Measurements from ENCODE around the gene LITAF.

LITAF gene

GRCh38 chr16:11612665-11613025, 25.9 kb upstream of the LITAF start (continued):
- TF ChIP-seq HOXD13 (CRISPR knock-in tag; IDR thresholded peaks at IDR 0.05; ENCODE audit: borderline replicate concordance) (no peak), BCL11B (tag by site-specific recombination; IDR thresholded peaks at IDR 0.05; ENCODE audit: low read depth) (no peak), ZNF660 (tag by site-specific recombination; IDR thresholded peaks at IDR 0.05) (no peak), ZNF112 (tag by site-specific recombination; IDR thresholded peaks at IDR 0.05) (no peak)

- ChIA-PET POLR2A (interaction anchor here (0.8 kb wide), 1 partner anchor 414 kb away, joined by 3 read pairs; no protein-coding TSS in a partner anchor), CTCF (interaction anchor here (0.7 kb wide), 2 partner anchors 17 to 29 kb away, joined by 3 to 4 read pairs; no protein-coding TSS in a partner anchor)
- Histone ChIP-seq H3K9me3 (ENCODE audit: control insufficient read depth, insufficient read depth, low read depth, low read length) (no peaks in the 10 kb centered on the region), H3K4me1 (ENCODE audit: control insufficient read depth, insufficient read depth, low read length) (no peaks in the 10 kb centered on the region), H3K4me3 (ENCODE audit: low read depth, low read length) (no peak overlapping the region), H3K36me3 (ENCODE audit: control insufficient read depth in 2 of 2, insufficient read depth in 1 of 2, low read length in 2 of 2) (no peaks in the 10 kb centered on the region), H3K27ac (ENCODE audit: extremely low read depth, low read depth, low read length) (no peak overlapping the region)
- peak; percentile 82 for TF ChIP-seq ZIC2 (tag by site-specific recombination; IDR thresholded peaks at IDR 0.05)
- TF ChIP-seq KLF16 (tag by site-specific recombination; IDR thresholded peaks at IDR 0.05) = no peak
Measured at GRCh38 chr16:11611871-11612664, 25.3 kb upstream of the LITAF start.

GRCh38 chr16:11610580-11610979, 23.9 kb upstream of the LITAF start:
- H3K27ac ChIP-seq (ENCODE audit: extremely low read depth, low read depth, low read length) = no peak overlapping the region
- no peaks in the 10 kb centered on the region for H3K9me3 ChIP-seq (ENCODE audit: control insufficient read depth, insufficient read depth, low read depth, low read length)
- H3K36me3 ChIP-seq (ENCODE audit: control insufficient read depth in 2 of 2, insufficient read depth in 1 of 2, low read length in 2 of 2) = no peaks in the 10 kb centered on the region
- CTCF ChIA-PET = interaction anchor here (1.2 to 1.3 kb wide), 2 partner anchors 9 to 203 kb away, joined by 3 to 5 read pairs; no protein-coding TSS in a partner anchor
- TF ChIP-seq ZNF837 (tag by site-specific recombination; IDR thresholded peaks at IDR 0.05) (no peak), ZNF530 (tag by site-specific recombination; IDR thresholded peaks at IDR 0.05; ENCODE audit: low read depth) (no peak), ZNF558 (tag by site-specific recombination; IDR thresholded peaks at IDR 0.05) (no peak), ZNF23 (tag by site-specific recombination; IDR thresholded peaks at IDR 0.05; ENCODE audit: borderline replicate concordance) (no peak), ZNF354C (tag by site-specific recombination; IDR thresholded peaks at IDR 0.05; ENCODE audit: borderline replicate concordance, low read depth) (no peak)
- POLR2A ChIA-PET = no interaction called here
- no peaks in the 10 kb centered on the region for H3K4me1 ChIP-seq (ENCODE audit: control insufficient read depth, insufficient read depth, low read length)
- H3K4me3 ChIP-seq (ENCODE audit: low read depth, low read length) = no peak overlapping the region

- ChIA-PET POLR2A (no interaction called here), CTCF (interaction anchor here (1.2 to 1.3 kb wide), 2 partner anchors 9 to 203 kb away, joined by 3 to 5 read pairs; no protein-coding TSS in a partner anchor)
- no peaks in the 10 kb centered on the region for H3K36me3 ChIP-seq (ENCODE audit: control insufficient read depth in 2 of 2, insufficient read depth in 1 of 2, low read length in 2 of 2)
- H3K9me3 ChIP-seq (ENCODE audit: control insufficient read depth, insufficient read depth, low read depth, low read length) = no peaks in the 10 kb centered on the region
- H3K4me1 ChIP-seq (ENCODE audit: control insufficient read depth, insufficient read depth, low read length) = no peaks in the 10 kb centered on the region
- no peak overlapping the region for H3K4me3 ChIP-seq (ENCODE audit: low read depth, low read length)
- no peak for TF ChIP-seq ZBTB17 (tag by site-specific recombination; IDR thresholded peaks at IDR 0.05)
- no peak for TF ChIP-seq ZNF560 (tag by site-specific recombination; IDR thresholded peaks at IDR 0.05; ENCODE audit: borderline replicate concordance)
- TF ChIP-seq ZNF311 (tag by site-specific recombination; IDR thresholded peaks at IDR 0.05; ENCODE audit: borderline replicate concordance) = no peak
- no peak overlapping the region for H3K27ac ChIP-seq (ENCODE audit: extremely low read depth, low read depth, low read length)
Measured at GRCh38 chr16:11610121-11610505, 23.4 kb upstream of the LITAF start.

GRCh38 chr16:11609474-11610120, 22.9 kb upstream of the LITAF start:
- Histone ChIP-seq H3K4me3 (ENCODE audit: low read depth, low read length) (no peak overlapping the region), H3K4me1 (ENCODE audit: control insufficient read depth, insufficient read depth, low read length) (no peaks in the 10 kb centered on the region), H3K36me3 (ENCODE audit: control insufficient read depth in 2 of 2, insufficient read depth in 1 of 2, low read length in 2 of 2) (no peaks in the 10 kb centered on the region), H3K27ac (ENCODE audit: extremely low read depth, low read depth, low read length) (no peak overlapping the region), H3K9me3 (ENCODE audit: control insufficient read depth, insufficient read depth, low read depth, low read length) (no peaks in the 10 kb centered on the region)
- ChIA-PET CTCF (interaction anchor here (1.1 to 1.3 kb wide), 3 partner anchors 8 to 213 kb away, joined by 3 to 5 read pairs (median 3); no protein-coding TSS in a partner anchor), POLR2A (no interaction called here)
- no peak for TF ChIP-seq CTCF (tag by site-specific recombination; IDR thresholded peaks at IDR 0.05)
- TF ChIP-seq ZBTB48 (tag by site-specific recombination; IDR thresholded peaks at IDR 0.05) = peak; percentile 72
- no peak for TF ChIP-seq ZSCAN5A (tag by site-specific recombination; IDR thresholded peaks at IDR 0.05)
- TF ChIP-seq ZIC2 (tag by site-specific recombination; IDR thresholded peaks at IDR 0.05) = peak; percentile 56
- TF ChIP-seq ZNF513 (tag by site-specific recombination; IDR thresholded peaks at IDR 0.05) = no peak
- TF ChIP-seq SP3 (tag by site-specific recombination; IDR thresholded peaks at IDR 0.05) = no peak
- TF ChIP-seq ZNF416 (tag by site-specific recombination; IDR thresholded peaks at IDR 0.05) = no peak
